ENCODE measurements around the gene DGKZ. TPM values are rescaled to one million over a fixed set of nuclear protein-coding genes. Genes with fewer than 3 reads are reported as not detected.
A peak's percentile ranks its signal among the peaks of the same experiment; 100 is the strongest.

Gene DGKZ
- total and polyA plus RNA-seq, 3 experiments from 2014 or later = 85.8 to 87.4 (median 87.2) TPM

- Histone ChIP-seq H3K27ac (ENCODE audit: low read depth, low read length) (no peak overlapping the region), H3K27me3 (ENCODE audit: insufficient read depth, low read length, poor library complexity, severe bottlenecking) (no peaks in the 10 kb centered on the region), H3K4me3 (ENCODE audit: low read length) (no peak overlapping the region), H3K36me3 (ENCODE audit: insufficient read depth, low read length) (peaks cover 27% of the 10 kb centered on the region), H3K4me1 (ENCODE audit: insufficient read depth, low read length) (no peaks in the 10 kb centered on the region), H3K9me3 (ENCODE audit: low read length) (no peaks in the 10 kb centered on the region)
- ChIA-PET POLR2A (no interaction called here), CTCF (no interaction called here)
- no peaks in the 10 kb centered on the region for H3K4me1 Mint-ChIP-seq
- no peaks in the 10 kb centered on the region for H3K9me3 Mint-ChIP-seq
- peak overlapping the region in 2 of 7 donors; percentile 16 to 19 for H3K4me3 Mint-ChIP-seq
- no peak for DNase-seq
- peaks cover 4 to 63% (median 17%) of the 10 kb centered on the region in 3 donors for H3K36me3 Mint-ChIP-seq
- no peaks in the 10 kb centered on the region for H3K27me3 Mint-ChIP-seq
- no peak overlapping the region for H3K27ac Mint-ChIP-seq
Observed at GRCh38 chr11:46402957-46403902, 56.0 kb downstream of the DGKZ start.

GRCh38 chr11:46404476-46405017 is 57.3 kb downstream of the DGKZ start:
- Histone ChIP-seq H3K4me1 (ENCODE audit: insufficient read depth, low read length) (no peaks in the 10 kb centered on the region), H3K27me3 (ENCODE audit: insufficient read depth, low read length, poor library complexity, severe bottlenecking) (no peaks in the 10 kb centered on the region), H3K36me3 (ENCODE audit: insufficient read depth, low read length) (peaks cover 35% of the 10 kb centered on the region), H3K9me3 (ENCODE audit: low read length) (no peaks in the 10 kb centered on the region), H3K4me3 (ENCODE audit: low read length) (no peak overlapping the region), H3K27ac (ENCODE audit: low read depth, low read length) (no peak overlapping the region)
- H3K27ac Mint-ChIP-seq = peak overlapping the region in 1 of 8 donors; percentile 73
- ChIA-PET CTCF (no interaction called here), POLR2A (no interaction called here)
- DNase-seq = no peak
- peaks cover 4 to 71% (median 20%) of the 10 kb centered on the region in 3 donors for H3K36me3 Mint-ChIP-seq
- H3K27me3 Mint-ChIP-seq = no peaks in the 10 kb centered on the region
- H3K4me3 Mint-ChIP-seq = no peak overlapping the region
- H3K9me3 Mint-ChIP-seq = no peaks in the 10 kb centered on the region
- no peaks in the 10 kb centered on the region for H3K4me1 Mint-ChIP-seq

GRCh38 chr11:46407635-46408034 is 60.4 kb downstream of the DGKZ start:
- Histone ChIP-seq H3K27me3 (ENCODE audit: insufficient read depth, low read length, poor library complexity, severe bottlenecking) (no peaks in the 10 kb centered on the region), H3K4me1 (ENCODE audit: insufficient read depth, low read length) (no peaks in the 10 kb centered on the region), H3K27ac (ENCODE audit: low read depth, low read length) (no peak overlapping the region), H3K9me3 (ENCODE audit: low read length) (no peaks in the 10 kb centered on the region), H3K36me3 (ENCODE audit: insufficient read depth, low read length) (peaks cover 44% of the 10 kb centered on the region), H3K4me3 (ENCODE audit: low read length) (no peak overlapping the region)
- peak overlapping the region in 1 of 8 donors; percentile 26 for H3K27ac Mint-ChIP-seq
- POLR2A ChIA-PET = no interaction called here
- no peaks in the 10 kb centered on the region for H3K27me3 Mint-ChIP-seq
- CTCF ChIA-PET = no interaction called here
- H3K36me3 Mint-ChIP-seq = peaks cover 7 to 75% (median 16%) of the 10 kb centered on the region in 3 donors
- no peaks in the 10 kb centered on the region for H3K9me3 Mint-ChIP-seq
- no peak for DNase-seq
- no peak overlapping the region for H3K4me3 Mint-ChIP-seq
- no peaks in the 10 kb centered on the region for H3K4me1 Mint-ChIP-seq

GRCh38 chr11:46408407-46408986 is 61.2 kb downstream of the DGKZ start:
- Mint-ChIP-seq H3K4me1 (no peaks in the 10 kb centered on the region), H3K4me3 (no peak overlapping the region), H3K27ac (no peak overlapping the region), H3K27me3 (no peaks in the 10 kb centered on the region), H3K36me3 (peaks cover 7 to 75% (median 16%) of the 10 kb centered on the region in 3 donors), H3K9me3 (no peaks in the 10 kb centered on the region)
- Histone ChIP-seq H3K27me3 (ENCODE audit: insufficient read depth, low read length, poor library complexity, severe bottlenecking) (no peaks in the 10 kb centered on the region), H3K4me1 (ENCODE audit: insufficient read depth, low read length) (no peaks in the 10 kb centered on the region), H3K9me3 (ENCODE audit: low read length) (no peaks in the 10 kb centered on the region), H3K4me3 (ENCODE audit: low read length) (no peak overlapping the region), H3K36me3 (ENCODE audit: insufficient read depth, low read length) (peaks cover 40% of the 10 kb centered on the region), H3K27ac (ENCODE audit: low read depth, low read length) (no peak overlapping the region)
- CTCF ChIA-PET = interaction anchor here (0.7 kb wide), 1 partner anchor 121 kb away, joined by 3 read pairs; no protein-coding TSS in a partner anchor
- no peak for DNase-seq
- POLR2A ChIA-PET = no interaction called here

GRCh38 chr11:46410021-46410420 is 62.8 kb downstream of the DGKZ start:
- H3K4me1 ChIP-seq (ENCODE audit: insufficient read depth, low read length) = peaks cover 8% of the 10 kb centered on the region
- Mint-ChIP-seq H3K4me3 (no peak overlapping the region), H3K27ac (peak overlapping the region in 1 of 8 donors; percentile 41), H3K4me1 (peaks cover 9 to 10% (median 9%) of the 10 kb centered on the region in 3 donors), H3K36me3 (peaks cover 7 to 77% (median 17%) of the 10 kb centered on the region in 3 donors), H3K27me3 (no peaks in the 10 kb centered on the region), H3K9me3 (no peaks in the 10 kb centered on the region)
- peaks cover 32% of the 10 kb centered on the region for H3K36me3 ChIP-seq (ENCODE audit: insufficient read depth, low read length)
- H3K4me3 ChIP-seq (ENCODE audit: low read length) = no peak overlapping the region
- no peaks in the 10 kb centered on the region for H3K27me3 ChIP-seq (ENCODE audit: insufficient read depth, low read length, poor library complexity, severe bottlenecking)
- no peak overlapping the region for H3K27ac ChIP-seq (ENCODE audit: low read depth, low read length)
- no peak for DNase-seq
- H3K9me3 ChIP-seq (ENCODE audit: low read length) = no peaks in the 10 kb centered on the region
- CTCF ChIA-PET = no interaction called here
- POLR2A ChIA-PET = no interaction called here

GRCh38 chr11:46413760-46414465 is 66.7 kb downstream of the DGKZ start:
- Histone ChIP-seq H3K4me1 (ENCODE audit: insufficient read depth, low read length) (peaks cover 18% of the 10 kb centered on the region), H3K36me3 (ENCODE audit: insufficient read depth, low read length) (peaks cover 29% of the 10 kb centered on the region), H3K4me3 (ENCODE audit: low read length) (no peak overlapping the region), H3K9me3 (ENCODE audit: low read length) (no peaks in the 10 kb centered on the region), H3K27me3 (ENCODE audit: insufficient read depth, low read length, poor library complexity, severe bottlenecking) (no peaks in the 10 kb centered on the region), H3K27ac (ENCODE audit: low read depth, low read length) (no peak overlapping the region)
- Mint-ChIP-seq H3K9me3 (no peaks in the 10 kb centered on the region), H3K27me3 (no peaks in the 10 kb centered on the region), H3K36me3 (peaks cover 8 to 86% (median 20%) of the 10 kb centered on the region in 3 donors), H3K4me1 (peaks cover 14 to 21% (median 17%) of the 10 kb centered on the region in 3 donors), H3K4me3 (no peak overlapping the region), H3K27ac (peak overlapping the region in 3 of 8 donors; percentile 24 to 73 (median 45))
- CTCF ChIA-PET = no interaction called here
- POLR2A ChIA-PET = no interaction called here
- peak in 2 of 5 donors; percentile 14 to 69 for DNase-seq

GRCh38 chr11:46414466-46414796 is 67.2 kb downstream of the DGKZ start:
- Histone ChIP-seq H3K9me3 (ENCODE audit: low read length) (no peaks in the 10 kb centered on the region), H3K27me3 (ENCODE audit: insufficient read depth, low read length, poor library complexity, severe bottlenecking) (no peaks in the 10 kb centered on the region), H3K4me1 (ENCODE audit: insufficient read depth, low read length) (peaks cover 18% of the 10 kb centered on the region), H3K4me3 (ENCODE audit: low read length) (no peak overlapping the region), H3K27ac (ENCODE audit: low read depth, low read length) (no peak overlapping the region), H3K36me3 (ENCODE audit: insufficient read depth, low read length) (peaks cover 27% of the 10 kb centered on the region)
- peaks cover 8 to 86% (median 20%) of the 10 kb centered on the region in 3 donors for H3K36me3 Mint-ChIP-seq
- peak overlapping the region in 2 of 8 donors; percentile 51 to 61 for H3K27ac Mint-ChIP-seq
- peaks cover 14 to 21% (median 17%) of the 10 kb centered on the region in 3 donors for H3K4me1 Mint-ChIP-seq
- CTCF ChIA-PET = no interaction called here
- no peaks in the 10 kb centered on the region for H3K9me3 Mint-ChIP-seq
- POLR2A ChIA-PET = no interaction called here
- DNase-seq = peak in 2 of 5 donors; percentile 24 to 76
- H3K4me3 Mint-ChIP-seq = no peak overlapping the region
- no peaks in the 10 kb centered on the region for H3K27me3 Mint-ChIP-seq
